Activated naive CD4-positive, alpha-beta T cell treated with Interleukin-2 at 50 U/mL for 16 hours (primary cell): ENCODE results near the gene AIM2.
A peak's percentile ranks its signal among the peaks of the same experiment; 100 is the strongest.
"Not testable (repeated sequence)": the region's sequence is repeated elsewhere in the genome, so short reads cannot be mapped to it uniquely, and the experiment has no call there.

Experiments used
- DNase-seq: peaks from one replicate; pipeline ENCODE4 v3.0.0-alpha.2; 2020

Gene AIM2, protein sequence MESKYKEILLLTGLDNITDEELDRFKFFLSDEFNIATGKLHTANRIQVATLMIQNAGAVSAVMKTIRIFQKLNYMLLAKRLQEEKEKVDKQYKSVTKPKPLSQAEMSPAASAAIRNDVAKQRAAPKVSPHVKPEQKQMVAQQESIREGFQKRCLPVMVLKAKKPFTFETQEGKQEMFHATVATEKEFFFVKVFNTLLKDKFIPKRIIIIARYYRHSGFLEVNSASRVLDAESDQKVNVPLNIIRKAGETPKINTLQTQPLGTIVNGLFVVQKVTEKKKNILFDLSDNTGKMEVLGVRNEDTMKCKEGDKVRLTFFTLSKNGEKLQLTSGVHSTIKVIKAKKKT

DNA sequence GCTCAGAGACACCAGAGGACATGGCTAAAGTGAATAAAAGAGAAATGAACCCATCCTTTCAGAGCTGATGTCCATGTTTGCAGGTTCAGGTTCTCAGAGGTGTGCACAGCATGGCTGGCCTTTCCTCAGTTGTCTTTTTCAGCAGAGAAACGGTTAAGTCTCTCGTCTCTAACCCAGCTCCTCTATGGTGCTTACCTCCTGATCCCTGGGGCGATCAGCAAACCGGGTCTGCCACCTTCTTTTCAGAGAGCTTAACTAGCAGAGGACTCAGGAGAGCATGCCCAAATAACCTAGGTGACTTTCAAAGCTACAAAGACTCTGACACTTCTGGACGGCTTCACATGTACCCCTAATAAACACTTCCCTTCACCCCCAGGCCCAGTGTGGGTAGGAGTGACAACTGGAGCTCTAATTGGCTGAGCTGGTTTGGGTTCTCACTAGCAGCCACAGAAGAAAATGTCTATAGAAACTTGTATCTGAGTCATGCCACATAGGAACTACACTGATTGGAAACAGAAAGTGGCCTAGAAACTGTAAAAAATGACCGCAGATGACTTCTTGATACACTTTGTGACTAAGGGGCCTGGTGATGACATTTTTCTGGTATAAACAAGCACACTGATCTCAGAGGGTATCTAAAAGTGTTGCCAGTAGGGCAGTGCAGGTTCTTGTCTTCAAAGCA is at the start of gene AIM2:
Gene AIM2 (minus strand): TSS at position 329 of the 682 bp plus-strand sequence. CDS start 3,267 bp downstream, outside the sequence.
- DNase-seq: peak; percentile 77

DNA sequence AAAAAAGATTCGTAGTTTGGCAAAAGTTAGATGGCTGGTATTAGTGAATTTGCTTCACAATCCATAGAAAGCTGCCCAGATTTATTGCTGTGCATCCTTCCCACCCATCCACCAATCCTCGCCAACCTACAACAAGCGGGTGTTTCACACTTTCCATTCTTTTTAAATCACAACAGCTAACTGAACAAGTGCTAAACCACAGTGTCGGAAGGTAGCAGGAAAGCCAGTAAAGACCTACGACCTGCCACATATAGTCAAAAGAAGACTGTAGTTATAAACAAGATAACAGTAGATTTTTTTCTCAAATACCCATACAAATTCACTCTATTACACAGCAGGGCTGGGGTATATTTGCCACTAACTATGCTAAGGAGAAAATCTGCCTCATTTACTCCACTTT is 47.0 kb upstream of the AIM2 start:
- no peak for DNase-seq

DNA sequence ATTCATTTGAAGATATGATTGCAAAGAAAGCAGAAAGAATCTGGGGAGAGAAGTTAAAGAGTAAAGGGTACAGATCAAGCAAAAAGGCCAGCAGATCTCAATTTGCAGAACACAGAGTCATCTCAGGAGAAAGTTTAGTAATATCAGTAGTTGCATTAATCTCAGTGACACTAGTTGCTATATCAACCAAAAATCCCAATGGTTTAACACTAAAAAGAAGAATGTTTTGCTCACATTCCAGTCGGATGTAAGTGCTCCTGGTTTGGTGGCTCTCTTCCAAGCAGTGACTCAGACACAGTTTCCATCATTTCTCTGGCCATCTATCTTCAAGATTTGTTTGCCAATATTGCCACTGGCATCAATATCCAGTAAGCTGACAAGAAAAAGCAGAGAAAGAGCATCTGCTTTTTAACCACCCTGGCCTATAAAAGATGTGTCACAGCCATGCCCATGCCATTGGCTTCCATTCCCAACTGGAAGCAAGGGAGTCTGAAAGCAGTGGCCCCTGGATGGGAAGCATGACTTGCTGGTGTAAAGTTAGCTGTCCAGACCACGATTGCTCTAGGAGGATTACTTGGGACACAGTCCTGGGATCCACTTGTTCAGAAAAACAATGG is 45.5 kb upstream of the AIM2 start:
- no peak for DNase-seq

DNA sequence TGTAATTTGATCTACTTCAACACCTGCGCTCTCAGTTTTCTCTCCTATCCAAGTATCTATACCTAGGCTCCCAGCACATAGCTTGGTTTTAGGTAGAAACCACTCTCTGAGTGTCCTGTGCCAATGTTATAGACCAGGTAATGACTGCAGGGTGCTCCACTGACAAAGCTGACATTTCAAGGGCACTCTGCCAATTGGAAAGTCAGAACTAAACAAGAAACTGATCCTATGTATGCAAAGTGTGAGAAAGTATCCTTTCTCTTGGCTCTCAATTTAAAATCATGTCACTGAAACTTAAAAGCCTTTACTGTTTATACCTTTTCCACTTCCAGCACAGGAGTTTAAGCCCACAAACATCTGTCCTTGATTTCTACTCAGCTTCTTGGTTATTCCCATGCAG is 45.0 kb upstream of the AIM2 start:
- no peak for DNase-seq

DNA sequence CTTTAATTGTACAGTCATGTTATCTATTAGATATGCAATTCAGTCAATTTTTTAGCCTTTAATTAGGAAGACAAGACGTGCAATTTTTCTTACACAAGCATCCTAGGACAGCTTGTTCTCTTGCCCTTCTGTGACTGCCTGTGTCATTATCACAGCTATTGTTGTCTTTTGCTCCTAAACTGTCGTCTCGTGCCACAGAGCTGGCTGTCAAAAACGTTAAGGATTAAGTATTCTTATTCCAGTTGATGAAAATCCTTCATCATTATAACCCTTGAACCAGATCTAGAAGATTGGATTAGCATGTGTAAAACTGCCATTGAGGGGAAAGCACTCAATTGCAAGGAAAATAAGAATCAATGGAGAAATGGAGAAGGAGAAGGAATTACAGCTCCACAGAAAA is 43.8 kb upstream of the AIM2 start:
- no peak for DNase-seq

DNA sequence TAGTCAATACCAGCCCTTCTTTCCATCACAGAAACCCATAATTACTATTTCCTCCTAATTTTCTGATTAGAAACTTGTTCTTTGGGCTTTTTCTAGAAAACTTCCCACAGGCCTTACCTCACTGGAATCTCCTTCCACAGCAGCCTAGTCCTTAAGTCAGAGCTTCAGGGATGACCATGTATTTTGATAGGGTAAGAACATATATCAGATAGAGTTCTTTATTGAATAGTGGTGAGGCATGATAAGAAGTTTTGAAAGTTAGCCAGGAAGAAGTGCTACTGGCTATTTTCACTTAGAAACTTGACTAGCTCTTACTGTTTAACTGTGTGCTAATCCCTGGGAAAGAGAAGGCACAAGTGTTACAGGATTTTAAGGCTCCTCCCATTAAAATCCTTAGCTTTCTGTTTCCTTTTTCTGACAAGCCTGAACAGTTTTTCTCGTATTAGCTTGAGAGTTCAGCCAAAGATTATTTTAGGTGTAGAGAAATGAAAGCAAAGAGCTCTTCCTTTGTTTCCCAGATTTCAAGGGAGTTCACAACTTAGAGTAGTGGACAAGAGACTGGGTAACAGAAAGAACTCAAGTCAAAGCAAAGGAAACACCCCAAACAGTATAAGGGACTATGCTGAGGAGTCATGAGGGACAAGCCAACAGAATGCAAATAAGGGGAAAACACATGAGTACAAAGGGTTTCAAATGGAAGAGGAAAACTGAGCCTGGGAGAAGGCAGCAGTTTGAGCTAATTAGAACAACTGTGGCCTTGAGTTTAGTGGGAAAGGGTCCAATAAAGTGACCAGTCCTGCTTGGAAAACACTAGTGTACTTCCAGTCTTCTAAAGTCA is 37.2 kb upstream of the AIM2 start:
- DNase-seq: no peak

DNA sequence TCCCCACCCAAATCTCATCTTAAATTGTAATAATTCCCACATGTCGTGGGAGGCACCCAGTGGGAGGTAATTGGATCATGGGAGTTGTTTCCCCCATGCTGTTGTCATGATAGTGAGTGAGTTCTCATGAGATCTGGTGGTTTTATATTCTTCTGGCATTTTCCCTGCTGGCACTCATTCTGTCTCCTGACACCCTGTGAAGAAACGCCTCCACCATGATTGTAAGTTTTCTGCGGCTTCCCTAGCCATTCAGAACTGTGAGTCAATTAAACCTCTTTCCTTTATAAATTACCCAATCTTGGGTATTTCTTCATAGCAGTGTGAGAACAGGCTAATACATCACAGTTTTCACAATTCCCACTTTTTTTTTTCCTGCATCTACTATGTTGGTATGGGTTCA is 26.5 kb upstream of the AIM2 start:
- not testable (repeated sequence) for DNase-seq

DNA sequence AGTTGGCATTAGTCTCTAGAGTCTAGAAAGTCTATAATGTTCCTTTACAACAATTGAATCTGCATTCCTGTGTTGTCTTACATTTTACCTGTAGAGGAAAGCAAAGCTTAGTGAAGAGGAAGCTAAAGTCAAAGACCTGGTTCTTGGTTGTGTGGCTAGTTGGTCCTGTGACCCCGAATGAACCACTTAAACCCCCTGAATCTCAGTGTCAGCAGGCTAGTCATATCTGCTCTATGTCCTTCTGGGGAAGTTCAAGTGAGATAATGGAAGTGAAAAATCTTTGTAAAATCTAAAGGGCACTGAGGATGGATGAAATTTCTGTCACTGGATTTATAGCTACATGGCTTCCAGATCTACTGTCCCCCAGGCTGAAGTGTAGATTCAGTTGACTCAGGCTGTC is 24.0 kb upstream of the AIM2 start:
- DNase-seq: no peak

DNA sequence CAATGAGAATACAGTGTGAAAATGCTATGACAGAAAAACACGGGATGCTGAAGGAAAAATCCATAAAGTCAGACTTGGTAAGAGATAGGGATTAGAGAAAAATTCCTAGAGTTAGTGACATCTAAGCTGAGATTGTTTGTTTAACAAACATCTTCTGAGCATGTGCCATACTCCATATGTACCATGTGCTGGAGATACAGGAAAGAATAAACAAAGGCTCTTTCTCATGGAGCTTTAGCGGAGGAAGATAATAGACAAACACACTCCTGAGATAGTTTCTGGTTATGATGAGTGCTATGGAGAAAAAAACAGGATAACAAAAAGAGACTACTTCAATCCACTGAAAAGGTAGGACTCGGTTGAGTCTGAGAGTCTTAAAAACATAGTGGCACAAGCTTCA is 22.0 kb upstream of the AIM2 start:
- no peak for DNase-seq

DNA sequence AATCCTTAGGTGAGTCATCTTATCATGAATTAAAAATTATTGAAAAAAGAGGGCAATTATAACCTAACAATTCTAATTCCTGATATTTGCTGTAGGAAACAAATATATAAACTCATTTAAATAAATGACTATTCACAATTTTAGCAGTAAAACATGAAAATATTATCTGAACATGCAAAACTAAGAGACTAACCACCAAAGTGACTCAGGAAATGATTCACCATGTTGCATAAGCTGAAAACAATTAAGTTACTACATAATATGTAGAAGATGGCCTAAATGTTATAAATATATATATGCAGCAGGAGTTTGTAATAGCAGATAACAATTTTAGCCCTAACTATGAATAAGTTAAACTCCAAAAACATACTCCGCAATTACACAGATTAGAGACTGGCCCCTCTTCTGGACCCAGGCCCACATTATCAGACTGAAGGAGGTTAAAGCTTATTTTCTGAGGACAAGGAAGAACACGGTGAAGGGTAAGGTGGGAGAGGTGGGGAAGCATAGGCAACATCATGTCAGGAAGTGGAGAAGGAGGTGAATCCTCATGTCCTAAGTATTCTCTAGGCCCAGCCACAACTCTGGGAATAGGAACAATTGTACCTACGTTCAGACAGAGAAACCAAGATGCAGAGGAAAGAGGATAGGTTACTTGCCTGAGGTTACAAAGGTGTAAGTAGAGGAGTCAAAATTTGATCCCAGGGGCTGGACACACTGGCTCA is 15.6 kb upstream of the AIM2 start:
- no peak for DNase-seq

DNA sequence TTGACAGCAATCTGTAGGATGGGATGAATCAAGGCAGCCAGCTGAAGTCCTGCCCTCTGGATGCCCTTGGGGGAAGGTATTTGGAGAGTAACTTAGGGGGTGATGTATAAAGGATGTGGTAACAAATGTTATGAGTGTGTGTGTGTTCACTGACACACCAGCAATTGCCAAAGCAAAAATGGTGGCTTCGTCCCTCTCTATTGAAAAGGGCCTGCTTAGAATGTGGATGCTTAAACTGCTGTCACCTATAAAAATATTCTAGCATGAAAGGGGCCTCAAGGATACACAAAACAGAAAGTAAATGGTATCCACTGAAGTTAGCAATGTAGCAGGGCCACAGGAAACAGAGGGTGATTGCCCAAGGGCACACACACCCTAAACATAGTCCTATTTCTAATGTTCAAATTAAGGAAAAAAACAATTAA is 15.1 kb upstream of the AIM2 start:
- peak; percentile 17 for DNase-seq

DNA sequence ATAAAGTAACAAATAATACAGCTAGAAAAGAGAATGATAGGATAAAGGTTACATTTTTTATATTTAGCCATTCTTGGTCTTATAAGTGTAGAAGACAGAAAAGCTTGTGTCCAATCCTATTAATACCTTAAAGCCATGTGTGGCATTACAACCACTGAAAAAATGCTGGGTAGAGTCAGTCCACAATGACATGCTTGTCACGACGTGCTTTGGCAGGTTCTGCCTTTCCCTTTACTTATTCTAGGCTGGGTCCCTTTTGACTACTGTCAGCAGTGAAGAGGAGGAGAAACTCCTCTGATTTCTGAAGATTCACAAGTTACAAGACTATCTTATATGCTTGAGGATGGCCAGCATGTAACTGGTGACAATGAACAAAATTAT is 14.6 kb upstream of the AIM2 start:
- DNase-seq: no peak

DNA sequence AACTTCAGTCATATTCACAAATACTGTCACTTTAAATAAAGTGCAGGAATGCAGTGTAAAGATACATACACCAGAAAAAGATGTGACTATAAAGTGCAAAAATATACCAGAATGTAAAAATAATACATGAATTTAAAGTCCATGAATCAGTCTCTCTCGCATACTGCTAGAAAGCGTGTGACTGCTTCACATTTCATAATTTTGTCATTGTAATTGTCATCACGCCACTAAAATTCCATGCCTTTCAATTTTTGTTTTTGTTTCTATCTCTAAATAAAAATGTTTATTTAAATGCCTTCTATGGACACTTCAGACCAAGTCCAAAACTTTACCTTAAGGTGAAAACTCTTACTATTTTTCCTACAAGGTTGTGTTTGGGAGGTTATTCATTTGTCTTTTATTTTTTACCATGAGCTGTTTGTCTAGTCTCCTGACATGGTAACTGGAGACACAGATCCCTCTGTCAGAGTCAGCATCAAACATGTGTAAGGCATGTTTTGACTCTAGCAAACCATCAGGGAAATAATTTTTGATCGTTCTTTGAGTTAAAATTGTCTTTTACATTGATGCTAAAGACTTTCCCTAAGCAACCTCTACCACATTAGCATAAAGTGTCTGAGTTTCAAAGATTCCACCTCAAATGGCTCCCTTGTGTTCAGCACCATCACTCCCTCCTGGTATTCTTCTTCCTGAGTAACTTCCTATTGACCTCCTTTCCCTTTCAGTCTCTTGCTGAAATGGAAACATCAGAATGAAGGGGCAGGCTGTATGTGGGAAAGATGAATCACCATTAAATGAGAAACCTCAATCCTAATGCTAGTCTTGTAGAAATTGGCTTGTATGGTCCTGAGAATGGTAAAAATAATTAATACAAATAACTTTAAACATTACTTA is 14.0 kb upstream of the AIM2 start:
- no peak for DNase-seq

DNA sequence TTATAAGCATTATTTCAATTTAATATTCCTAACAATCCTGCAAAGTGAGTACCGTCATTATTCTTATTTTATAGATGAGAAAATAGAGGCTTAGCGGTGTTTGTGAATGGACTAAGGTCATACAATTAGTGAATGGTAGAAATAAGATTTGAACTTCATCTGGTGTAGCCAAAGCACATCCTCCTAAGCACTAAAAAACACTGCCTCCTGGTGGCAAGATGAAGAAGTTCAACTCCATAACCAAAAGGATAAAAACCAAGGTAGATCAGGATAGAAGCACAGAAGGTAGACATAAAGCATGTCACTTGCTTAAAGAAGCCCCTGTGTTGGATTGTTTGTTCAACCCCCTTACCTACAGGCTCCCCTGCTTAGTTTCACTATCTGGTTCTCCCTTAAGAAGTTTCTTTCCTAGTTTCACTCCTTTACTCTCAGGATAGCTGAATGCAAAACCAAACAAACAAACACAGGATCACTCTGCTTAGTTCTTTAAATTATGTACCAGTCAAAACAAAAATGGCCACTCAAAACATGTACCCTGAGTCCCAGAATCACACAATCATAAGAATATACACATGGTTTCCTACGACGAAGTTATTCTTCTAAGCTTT is 12.7 kb upstream of the AIM2 start:
- DNase-seq: no peak

DNA sequence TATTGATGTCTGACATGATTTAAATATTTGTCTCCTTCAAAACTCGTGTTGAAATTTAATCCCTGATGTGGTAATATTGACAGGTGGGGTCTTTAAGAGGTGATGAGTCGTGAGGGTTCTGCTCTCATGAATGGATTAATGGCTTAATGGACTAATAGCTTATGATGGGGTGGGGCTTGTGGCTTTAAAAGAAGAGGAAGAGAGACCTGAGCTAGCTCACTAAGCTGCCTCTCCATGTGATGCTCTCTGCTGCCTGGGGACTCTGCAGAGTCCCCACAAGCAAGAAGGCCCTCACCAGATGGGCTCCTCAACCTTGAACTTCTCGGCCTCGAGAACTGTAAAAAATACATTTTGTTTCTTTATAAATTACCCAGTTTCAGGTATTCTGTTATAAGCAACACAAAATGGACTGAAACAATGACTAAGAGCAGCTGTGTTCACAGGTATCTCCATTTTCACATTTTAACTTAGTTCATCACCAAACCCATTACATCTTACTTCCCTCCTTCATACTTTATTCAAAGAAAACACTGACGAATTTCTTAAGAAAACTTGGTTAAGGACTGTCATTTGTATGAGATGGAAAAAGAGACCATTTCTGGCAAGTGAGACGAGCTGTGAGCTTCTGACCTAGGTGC is 12.1 kb upstream of the AIM2 start:
- no peak for DNase-seq

DNA sequence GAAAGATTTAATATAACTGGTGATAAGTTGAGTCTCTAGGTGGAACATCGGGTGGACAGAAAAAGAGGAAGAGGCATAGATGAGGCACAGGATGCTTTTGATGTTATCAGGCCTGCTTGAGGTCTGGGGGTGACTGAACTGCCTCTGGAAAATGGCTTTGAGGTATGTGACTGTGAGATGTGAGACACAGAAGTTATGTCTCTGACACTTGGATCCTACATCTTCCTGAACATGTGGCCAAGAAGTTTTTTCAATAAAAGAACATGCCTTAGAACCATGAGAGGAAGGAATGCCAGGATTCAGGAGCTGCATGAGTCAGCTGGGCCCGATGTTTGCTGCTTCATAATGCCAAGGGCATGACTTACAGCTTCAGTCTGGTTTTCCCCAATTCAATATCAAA is 11.5 kb upstream of the AIM2 start:
- DNase-seq: no peak

DNA sequence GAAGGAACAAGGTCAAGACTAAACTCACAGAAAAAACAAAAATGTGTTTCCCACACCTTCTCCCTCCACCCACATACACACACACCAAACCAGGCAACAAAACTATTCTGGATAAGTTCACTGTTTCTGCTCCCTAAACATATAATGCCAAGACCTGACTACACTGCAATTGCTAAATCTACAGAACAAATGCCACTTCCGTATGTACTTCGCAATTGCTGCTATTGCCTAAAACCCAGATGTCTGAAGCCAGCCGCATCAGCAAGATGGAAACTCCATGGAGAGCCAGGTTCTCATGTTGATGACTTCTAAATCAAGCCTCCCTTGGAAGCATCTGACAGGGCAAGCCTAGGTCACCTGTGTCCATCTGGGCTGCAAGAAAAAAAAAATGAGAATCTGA is 8.3 kb upstream of the AIM2 start:
- no peak for DNase-seq

DNA sequence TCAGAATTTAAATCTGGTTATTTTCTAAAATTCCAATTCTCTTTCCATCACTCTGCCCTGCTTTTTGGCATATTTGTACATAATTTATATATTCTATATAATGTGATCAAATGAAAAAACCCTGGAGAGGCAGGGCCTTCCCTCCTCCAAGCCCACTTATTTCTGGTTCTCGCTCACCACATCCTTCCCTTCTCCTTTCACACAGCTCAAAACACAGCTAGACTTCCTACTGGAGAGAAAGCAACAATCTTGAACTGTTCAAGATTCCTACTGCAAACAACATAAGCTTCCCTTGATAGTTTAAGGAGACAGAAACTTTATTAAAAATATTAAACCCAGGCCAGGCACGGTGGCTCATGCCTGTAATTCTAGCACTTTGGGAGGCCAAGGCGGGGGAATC is 7.6 kb upstream of the AIM2 start:
- no peak for DNase-seq

DNA sequence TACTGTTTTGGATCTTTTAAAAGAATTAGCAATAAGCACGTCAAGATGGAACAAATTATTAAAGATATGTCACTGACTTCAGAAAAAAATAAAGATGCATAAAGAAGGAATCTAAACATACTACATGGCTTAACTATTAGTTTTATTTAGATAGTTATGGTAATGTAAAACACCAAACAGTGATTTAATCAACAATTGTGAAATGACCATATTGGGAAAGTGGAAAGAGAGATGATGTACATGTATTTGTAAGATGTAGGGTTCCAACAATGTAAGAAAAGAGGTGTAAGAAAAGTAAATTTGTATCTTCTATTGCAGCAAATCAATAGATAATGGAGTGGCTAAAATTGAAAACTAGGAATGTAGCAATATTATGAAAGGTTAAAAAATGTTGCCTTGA is 6.4 kb upstream of the AIM2 start:
- DNase-seq: no peak

DNA sequence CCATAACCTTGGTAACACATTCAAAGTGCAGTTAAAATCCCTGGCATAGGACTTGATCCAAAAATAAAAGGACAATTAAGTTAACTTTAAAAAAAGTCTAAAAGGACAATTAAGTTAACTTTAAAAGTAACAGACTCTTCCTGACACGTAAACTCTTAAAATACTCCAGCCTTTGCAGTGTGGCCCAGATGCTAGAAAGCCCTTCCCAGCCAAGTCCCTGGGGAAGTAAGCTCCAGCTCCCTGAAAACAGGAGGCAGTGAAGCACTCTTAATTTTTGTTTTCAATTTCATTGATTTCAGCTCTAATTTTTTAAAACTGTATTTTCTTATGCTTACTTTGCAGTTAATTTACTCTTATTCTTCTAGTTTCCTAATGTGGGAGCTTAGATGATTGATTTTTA is 5.1 kb upstream of the AIM2 start:
- no peak for DNase-seq

DNA sequence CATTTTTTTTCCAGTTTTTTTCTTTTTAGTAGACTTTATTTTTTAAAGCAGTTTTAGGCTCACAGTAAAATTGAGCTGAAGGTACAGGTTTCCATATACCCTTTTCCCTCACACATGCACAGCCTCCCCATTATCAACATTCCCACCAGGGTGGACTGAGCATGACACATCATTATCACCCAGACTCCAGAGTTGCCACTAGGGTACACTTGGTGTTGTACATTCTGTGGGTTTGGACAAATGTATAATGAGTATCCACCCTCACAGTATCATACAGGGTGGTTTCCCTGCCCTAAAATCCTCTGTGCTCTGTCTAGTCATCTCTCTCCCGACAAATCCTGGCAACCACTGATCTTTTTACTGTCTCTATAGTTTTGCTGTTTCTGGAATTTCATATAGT is 3.0 kb upstream of the AIM2 start:
- DNase-seq: no peak
